ENCODE data around the gene OR51E1. TPM values are rescaled to one million over a fixed set of nuclear protein-coding genes. Genes with fewer than 3 reads are reported as not detected.
A peak's percentile ranks its signal among the peaks of the same experiment; 100 is the strongest.

Gene OR51E1
- total RNA-seq, 1 donor from 2014 or later: not detected

DNA sequence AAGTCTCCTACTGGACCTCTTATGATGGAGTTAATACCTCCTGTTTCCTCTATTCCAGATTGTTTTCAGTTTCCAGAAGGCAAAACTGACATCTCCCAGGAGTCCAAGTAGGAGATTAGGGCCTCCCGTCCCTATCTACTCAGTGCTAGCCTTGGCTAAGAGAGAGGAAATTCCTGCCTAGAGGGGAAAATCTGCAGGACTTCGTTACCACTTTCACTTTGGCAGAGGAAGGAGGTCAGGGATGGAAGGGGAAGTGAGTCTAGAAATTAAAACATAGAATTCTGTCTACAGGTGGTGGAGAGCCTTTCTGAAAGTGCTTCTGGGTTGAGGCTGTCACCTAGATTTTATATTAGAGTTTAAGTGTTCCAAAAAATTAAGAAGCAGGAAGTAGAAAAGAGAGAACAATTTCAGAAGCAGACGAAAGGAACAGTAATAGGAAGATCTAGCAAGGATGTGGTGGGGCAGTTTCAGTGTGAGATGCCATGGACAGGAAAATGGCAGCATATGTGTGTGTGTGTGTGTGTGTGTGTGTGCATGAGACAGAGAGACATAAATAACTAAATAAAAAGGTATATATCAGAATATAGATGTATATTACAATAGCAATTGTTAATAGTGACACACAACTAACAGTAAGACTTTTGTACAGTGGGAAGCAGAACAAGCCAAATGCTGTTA, 33.4 kb upstream of the OR51E1 start:
- no peak overlapping the region for H3K4me3 ChIP-seq (ENCODE audit: low read depth, low read length)
- H3K27me3 ChIP-seq (ENCODE audit: control insufficient read depth, insufficient read depth, low read length): no peaks in the 10 kb centered on the region
- no peaks in the 10 kb centered on the region for H3K36me3 ChIP-seq (ENCODE audit: control insufficient read depth, insufficient read depth, low read length)
- TF ChIP-seq CTCF (IDR thresholded peaks at IDR 0.05; ENCODE audit: insufficient read depth, low read length, poor library complexity, severe bottlenecking): no peak
- DNase-seq (ENCODE audit: low read depth): no peak

DNA sequence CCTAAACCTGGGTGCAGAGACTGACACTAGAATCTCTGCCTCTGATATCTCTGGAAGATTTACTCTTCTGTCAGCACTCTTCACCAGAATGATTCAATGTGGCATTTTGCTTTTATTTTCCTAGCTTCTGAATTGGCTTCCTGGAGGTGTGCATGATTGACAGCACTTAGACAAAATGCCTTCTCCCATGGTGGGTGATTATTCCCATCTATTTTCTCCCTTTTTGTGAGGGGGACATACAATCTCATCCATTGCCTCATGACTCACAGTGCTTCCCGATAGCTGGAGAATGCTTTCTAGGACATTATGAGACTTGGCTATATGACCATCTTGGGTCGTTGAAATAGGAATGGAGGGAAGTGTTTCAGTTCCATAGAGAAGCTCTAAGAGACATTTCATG, 31.8 kb upstream of the OR51E1 start:
- H3K36me3 ChIP-seq (ENCODE audit: control insufficient read depth, insufficient read depth, low read length): no peaks in the 10 kb centered on the region

GRCh38 chr11:4615856-4616444, 27.8 kb upstream of the OR51E1 start:
- Histone ChIP-seq H3K36me3 (ENCODE audit: control insufficient read depth, insufficient read depth, low read length) (no peaks in the 10 kb centered on the region), H3K27me3 (ENCODE audit: control insufficient read depth, insufficient read depth, low read length) (no peaks in the 10 kb centered on the region), H3K4me3 (ENCODE audit: low read depth, low read length) (no peak overlapping the region)
- TF ChIP-seq CTCF (IDR thresholded peaks at IDR 0.05; ENCODE audit: insufficient read depth, low read length, poor library complexity, severe bottlenecking): no peak
- no peak for DNase-seq (ENCODE audit: low read depth)

More for the DNA sequence above, 31.8 kb upstream of the OR51E1 start:
- no peak for TF ChIP-seq CTCF (IDR thresholded peaks at IDR 0.05; ENCODE audit: insufficient read depth, low read length, poor library complexity, severe bottlenecking)
- H3K27me3 ChIP-seq (ENCODE audit: control insufficient read depth, insufficient read depth, low read length): no peaks in the 10 kb centered on the region
- no peak overlapping the region for H3K4me3 ChIP-seq (ENCODE audit: low read depth, low read length)
- no peak for DNase-seq (ENCODE audit: low read depth)

DNA sequence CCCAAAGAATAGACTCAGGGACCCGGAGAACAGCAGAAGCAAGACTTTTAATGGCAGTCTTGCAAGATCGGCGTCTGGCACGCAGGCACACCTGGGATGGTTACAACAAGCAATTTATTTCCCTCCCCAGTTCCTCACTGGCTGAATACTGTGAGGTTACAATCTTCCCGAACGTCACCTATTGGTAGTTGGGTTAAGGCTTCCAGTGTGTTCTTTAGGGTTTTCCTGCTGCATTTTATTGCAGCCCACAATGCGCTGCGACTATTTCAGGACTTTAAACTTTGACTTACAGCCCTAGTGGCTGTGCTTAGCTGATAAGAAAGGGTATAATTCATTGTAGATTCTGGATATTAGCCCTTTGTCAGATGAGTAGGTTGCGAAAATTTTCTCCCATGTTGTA, 24.3 kb upstream of the OR51E1 start:
- H3K36me3 ChIP-seq (ENCODE audit: control insufficient read depth, insufficient read depth, low read length): no peaks in the 10 kb centered on the region
- no peak for TF ChIP-seq CTCF (IDR thresholded peaks at IDR 0.05; ENCODE audit: insufficient read depth, low read length, poor library complexity, severe bottlenecking)
- no peak for DNase-seq (ENCODE audit: low read depth)
- H3K27me3 ChIP-seq (ENCODE audit: control insufficient read depth, insufficient read depth, low read length): no peaks in the 10 kb centered on the region
- H3K4me3 ChIP-seq (ENCODE audit: low read depth, low read length): no peak overlapping the region

- Histone ChIP-seq H3K4me3 (ENCODE audit: low read depth, low read length) (no peak overlapping the region), H3K36me3 (ENCODE audit: control insufficient read depth, insufficient read depth, low read length) (no peaks in the 10 kb centered on the region), H3K27me3 (ENCODE audit: control insufficient read depth, insufficient read depth, low read length) (no peaks in the 10 kb centered on the region)
- peak; percentile 67 for TF ChIP-seq CTCF (IDR thresholded peaks at IDR 0.05; ENCODE audit: insufficient read depth, low read length, poor library complexity, severe bottlenecking)
- peak; percentile 5 for DNase-seq (ENCODE audit: low read depth)
These were observed 17.3 kb upstream of the OR51E1 start for GRCh38 chr11:4626207-4627099.

Measured in kidney epithelial cell (primary cell).